DOHH2 (cell line): ENCODE measurements around the gene EEIG2.

ENCODE experiments used
- H3F3A ChIP-seq: fragments of 200-600 bp; sonication (generic), shearing (Covaris generic); 2 replicates; pipeline ENCODE4 v1.6.0; 2016; ENCODE audit warnings: antibody characterized with exemption, mild to moderate bottlenecking; ENCODE audit not compliant: control insufficient read depth, insufficient read depth
- H3K27ac ChIP-seq: fragments of 200-600 bp; sonication (generic); 2 replicates; pipeline ENCODE4 v1.5.1; 2014; ENCODE audit warnings: low read depth, mild to moderate bottlenecking, low read length, moderate library complexity
- H3K27me3 ChIP-seq: fragments of 200-600 bp; sonication (generic); 2 replicates; pipeline ENCODE4 v1.6.1; 2014; ENCODE audit warnings: mild to moderate bottlenecking, low read length, mixed read lengths; ENCODE audit not compliant: control insufficient read depth
- H3K36me3 ChIP-seq: fragments of 200-600 bp; sonication (generic); 2 replicates; pipeline ENCODE4 v1.6.1; 2014; ENCODE audit warnings: mild to moderate bottlenecking, low read length, moderate library complexity, mixed read lengths; ENCODE audit not compliant: control insufficient read depth
- H3K4me1 ChIP-seq: fragments of 200-600 bp; sonication (generic); 2 replicates; pipeline ENCODE4 v1.6.1; 2014; ENCODE audit warnings: mild to moderate bottlenecking, low read length, mixed read lengths; ENCODE audit not compliant: control insufficient read depth
- H3K4me2 ChIP-seq: fragments of 200-600 bp; sonication (generic); 2 replicates; pipeline ENCODE4 v1.6.0; 2014; ENCODE audit warnings: mild to moderate bottlenecking, low read length, moderate library complexity
- H3K4me3 ChIP-seq: fragments of 200-600 bp; sonication (generic); 2 replicates; pipeline ENCODE4 v1.5.1; 2014; ENCODE audit warnings: mild to moderate bottlenecking, low read length, mixed read lengths
- H3K79me2 ChIP-seq: fragments of 200-600 bp; sonication (generic); 2 replicates; pipeline ENCODE4 v1.6.1; 2014; ENCODE audit warnings: mild to moderate bottlenecking, low read length, mixed read lengths; ENCODE audit not compliant: control insufficient read depth
- H3K9me2 ChIP-seq: fragments of 200-600 bp; sonication (generic); replicated peaks from 2 replicates; pipeline ENCODE4 v1.6.1; 2014; ENCODE audit warnings: mild to moderate bottlenecking, low read length, mixed read lengths; ENCODE audit not compliant: control insufficient read depth
- H3K9me3 ChIP-seq: fragments of 200-600 bp; sonication (generic); 2 replicates; pipeline ENCODE4 v1.6.1; 2014; ENCODE audit warnings: antibody characterized with exemption, low read length, mixed read lengths; ENCODE audit not compliant: control insufficient read depth, insufficient read depth
- H4K20me1 ChIP-seq: fragments of 200-600 bp; sonication (generic); 2 replicates; pipeline ENCODE4 v1.6.0; 2014; ENCODE audit warnings: low read depth, mild to moderate bottlenecking, antibody characterized with exemption, low read length, moderate library complexity; ENCODE audit not compliant: control insufficient read depth, insufficient read depth
- CTCF ChIP-seq: fragments of 200-600 bp; sonication (generic); IDR thresholded peaks from one replicate; pipeline ENCODE4 v1.5.1; 2014; ENCODE audit warnings: antibody characterized with exemption, mild to moderate bottlenecking, low read depth, low read length; ENCODE audit not compliant: poor library complexity, severe bottlenecking
- EZH2phosphoT487 ChIP-seq: fragments of 200-600 bp; sonication (generic); IDR thresholded peaks from 2 replicates; pipeline ENCODE4 v1.6.1; 2017; ENCODE audit warnings: borderline replicate concordance, mild to moderate bottlenecking, antibody characterized with exemption, low read length, moderate library complexity, mixed read lengths

EEIG2 gene

GRCh38 chr1:108563808-108564207 is 3.9 kb downstream of the EEIG2 start:
- Histone ChIP-seq H4K20me1 (no peaks in the 10 kb centered on the region; the same call in 1 of the 2 replicates), H3K27me3 (no peaks in the 10 kb centered on the region), H3K9me2 (no peaks in the 10 kb centered on the region), H3F3A (peaks cover 13% of the 10 kb centered on the region), H3K4me2 (no peak overlapping the region), H3K27ac (no peak overlapping the region), H3K4me3 (no peak overlapping the region), H3K9me3 (no peaks in the 10 kb centered on the region), H3K36me3 (no peaks in the 10 kb centered on the region), H3K4me1 (peaks cover 25% of the 10 kb centered on the region), H3K79me2 (peaks cover 62% of the 10 kb centered on the region)
- TF ChIP-seq EZH2phosphoT487: no peak
- TF ChIP-seq CTCF: no peak

GRCh38 chr1:108565081-108565480 is 5.2 kb downstream of the EEIG2 start:
- no peaks in the 10 kb centered on the region for H3K9me3 ChIP-seq
- peaks cover 24% of the 10 kb centered on the region for H3K4me1 ChIP-seq
- no peak overlapping the region for H3K4me3 ChIP-seq
- H3K27me3 ChIP-seq: no peaks in the 10 kb centered on the region
- peaks cover 6% of the 10 kb centered on the region for H3F3A ChIP-seq
- no peak overlapping the region for H3K27ac ChIP-seq
- H4K20me1 ChIP-seq: no peaks in the 10 kb centered on the region; the same call in 1 of the 2 replicates
- H3K79me2 ChIP-seq: peaks cover 69% of the 10 kb centered on the region
- no peaks in the 10 kb centered on the region for H3K36me3 ChIP-seq
- no peaks in the 10 kb centered on the region for H3K9me2 ChIP-seq
- TF ChIP-seq CTCF (no peak), EZH2phosphoT487 (no peak)
- no peak overlapping the region for H3K4me2 ChIP-seq

- Histone ChIP-seq H4K20me1 (peaks cover 2% of the 10 kb centered on the region; the same call in 1 of the 2 replicates), H3K27me3 (no peaks in the 10 kb centered on the region), H3K4me2 (no peak overlapping the region), H3K9me3 (no peaks in the 10 kb centered on the region), H3F3A (peaks cover 6% of the 10 kb centered on the region), H3K79me2 (peaks cover 69% of the 10 kb centered on the region), H3K4me3 (no peak overlapping the region), H3K36me3 (no peaks in the 10 kb centered on the region), H3K27ac (no peak overlapping the region), H3K4me1 (peaks cover 28% of the 10 kb centered on the region), H3K9me2 (no peaks in the 10 kb centered on the region)
- TF ChIP-seq EZH2phosphoT487 (no peak), CTCF (no peak)
These were observed 5.6 kb downstream of the EEIG2 start for GRCh38 chr1:108565512-108565911.

- H3K4me3 ChIP-seq: no peak overlapping the region
- H3K79me2 ChIP-seq: peaks cover 60% of the 10 kb centered on the region
- H3K9me2 ChIP-seq: no peaks in the 10 kb centered on the region
- H3K4me2 ChIP-seq: no peak overlapping the region
- TF ChIP-seq EZH2phosphoT487: no peak
- no peak for TF ChIP-seq CTCF
- H3K27ac ChIP-seq: no peak overlapping the region
- H4K20me1 ChIP-seq: peaks cover 5% of the 10 kb centered on the region; the same call in 1 of the 2 replicates
- peaks cover 13% of the 10 kb centered on the region for H3K4me1 ChIP-seq
- no peaks in the 10 kb centered on the region for H3K9me3 ChIP-seq
- no peaks in the 10 kb centered on the region for H3K36me3 ChIP-seq
- H3K27me3 ChIP-seq: no peaks in the 10 kb centered on the region
- H3F3A ChIP-seq: no peaks in the 10 kb centered on the region
These were observed 8.7 kb downstream of the EEIG2 start for GRCh38 chr1:108568589-108568988.
